Type B pancreatic cell (in vitro differentiated cells): ENCODE results near the gene IFT27. TPM values are rescaled to one million over a fixed set of nuclear protein-coding genes. Genes with fewer than 3 reads are reported as not detected.

ENCODE experiments used
- DNase-seq: peaks from one replicate; pipeline ENCODE4 v3.0.0; 2021; ENCODE audit warnings: mixed read lengths; ENCODE audit not compliant: unreplicated experiment; ENCODE audit errors: extremely low spot score
- H3K27ac Mint-ChIP-seq: 2 replicates; pipeline ENCODE4 v1.8.0; 2021; ENCODE audit warnings: mild to moderate bottlenecking, mixed read lengths
- H3K27me3 Mint-ChIP-seq: 2 replicates; pipeline ENCODE4 v1.8.0; 2021; ENCODE audit warnings: mixed read lengths
- H3K36me3 Mint-ChIP-seq: 2 replicates; pipeline ENCODE4 v1.8.0; 2021; ENCODE audit warnings: mixed read lengths
- H3K4me1 Mint-ChIP-seq: one replicate; pipeline ENCODE4 v1.8.0; 2021; ENCODE audit warnings: mixed read lengths; ENCODE audit not compliant: unreplicated experiment
- H3K4me3 Mint-ChIP-seq: 2 replicates; pipeline ENCODE4 v1.8.0; 2021; ENCODE audit warnings: mild to moderate bottlenecking, mixed read lengths
- H3K9me3 Mint-ChIP-seq: 2 replicates; pipeline ENCODE4 v1.8.0; 2021; ENCODE audit warnings: mixed read lengths
- CTCF ChIP-seq: fragments of 200-600 bp; sonication (generic); conservative IDR thresholded peaks from 2 replicates; pipeline ENCODE4 v1.5.0; 2021; ENCODE audit warnings: antibody characterized with exemption, mild to moderate bottlenecking
- total RNA-seq: library from RNA; stranded (reverse); gene quantifications from 2 replicates; pipeline ENCODE4 v1.2.1, GENCODE V29; 2021; ENCODE audit warnings: low replicate concordance

IFT27 gene
- total RNA-seq, 1 donor from 2014 or later: 46.6 TPM

- Mint-ChIP-seq H3K9me3 (no peaks in the 10 kb centered on the region), H3K27me3 (peaks cover 34% of the 10 kb centered on the region), H3K4me1 (no peaks in the 10 kb centered on the region), H3K4me3 (no peak overlapping the region), H3K27ac (no peak overlapping the region), H3K36me3 (no peaks in the 10 kb centered on the region)
- DNase-seq: no peak
- TF ChIP-seq CTCF: no peak
Measured at GRCh38 chr22:36796552-36797175, 20.7 kb upstream of the IFT27 start.

GRCh38 chr22:36795633-36796032 lies 19.7 kb upstream of the IFT27 start:
- Mint-ChIP-seq H3K27ac (no peak overlapping the region), H3K27me3 (peaks cover 38% of the 10 kb centered on the region), H3K4me1 (no peaks in the 10 kb centered on the region), H3K36me3 (no peaks in the 10 kb centered on the region), H3K4me3 (no peak overlapping the region), H3K9me3 (no peaks in the 10 kb centered on the region)
- no peak for DNase-seq
- TF ChIP-seq CTCF: no peak

- Mint-ChIP-seq H3K27ac (no peak overlapping the region), H3K4me3 (no peak overlapping the region), H3K9me3 (no peaks in the 10 kb centered on the region), H3K4me1 (no peaks in the 10 kb centered on the region), H3K27me3 (peaks cover 56% of the 10 kb centered on the region), H3K36me3 (no peaks in the 10 kb centered on the region)
- DNase-seq: no peak
- no peak for TF ChIP-seq CTCF
Measured at GRCh38 chr22:36790648-36791047, 14.7 kb upstream of the IFT27 start.

GRCh38 chr22:36787204-36787988 lies 11.5 kb upstream of the IFT27 start:
- Mint-ChIP-seq H3K27ac (no peak overlapping the region), H3K36me3 (no peaks in the 10 kb centered on the region), H3K27me3 (peaks cover 64% of the 10 kb centered on the region), H3K9me3 (no peaks in the 10 kb centered on the region), H3K4me1 (no peaks in the 10 kb centered on the region), H3K4me3 (no peak overlapping the region)
- no peak for DNase-seq
- TF ChIP-seq CTCF: no peak

GRCh38 chr22:36783743-36784142 lies 7.8 kb upstream of the IFT27 start:
- Mint-ChIP-seq H3K9me3 (no peaks in the 10 kb centered on the region), H3K27me3 (peaks cover 54% of the 10 kb centered on the region), H3K36me3 (no peaks in the 10 kb centered on the region), H3K27ac (no peak overlapping the region), H3K4me1 (peaks cover 5% of the 10 kb centered on the region), H3K4me3 (no peak overlapping the region)
- TF ChIP-seq CTCF: no peak
- no peak for DNase-seq
